H9 (cell line): Measurements from ENCODE around the gene CORO7. TPM values are rescaled to one million over a fixed set of nuclear protein-coding genes. Genes with fewer than 3 reads are reported as not detected.
A peak's percentile ranks its signal among the peaks of the same experiment; 100 is the strongest.

Source experiments
- DNase-seq: peaks from one replicate; pipeline ENCODE4 v3.0.0-alpha.2; 2017
- H2AFZ ChIP-seq: one replicate; pipeline ENCODE4 v1.6.1; 2013; ENCODE audit warnings: mild to moderate bottlenecking, low read length, control low read depth, moderate library complexity
- H2AK5ac ChIP-seq: 2 replicates; pipeline ENCODE4 v1.6.1; 2013; ENCODE audit warnings: low read length, control low read depth, mixed read lengths; ENCODE audit not compliant: insufficient read length
- H2BK120ac ChIP-seq: one replicate; pipeline ENCODE4 v1.6.1; 2013; ENCODE audit warnings: low read depth, mild to moderate bottlenecking, low read length, control low read depth, inconsistent platforms; ENCODE audit not compliant: poor library complexity, severe bottlenecking
- H2BK12ac ChIP-seq: 2 replicates; pipeline ENCODE4 v1.6.1; 2013; ENCODE audit warnings: low read length, control low read depth, mixed read lengths, low read depth; ENCODE audit not compliant: insufficient read length
- H2BK15ac ChIP-seq: 2 replicates; pipeline ENCODE4 v1.6.1; 2013; ENCODE audit warnings: low read depth, low read length, control low read depth
- H2BK20ac ChIP-seq: one replicate; pipeline ENCODE4 v1.6.1; 2013; ENCODE audit warnings: low read depth, mild to moderate bottlenecking, low read length, control low read depth, inconsistent platforms; ENCODE audit not compliant: poor library complexity, severe bottlenecking
- H2BK5ac ChIP-seq: 2 replicates; pipeline ENCODE4 v1.6.1; 2013; ENCODE audit warnings: low read length, control low read depth, mixed read lengths; ENCODE audit not compliant: insufficient read length
- H3K14ac ChIP-seq: 2 replicates; pipeline ENCODE4 v1.6.1; 2013; ENCODE audit warnings: low read length, control low read depth; ENCODE audit not compliant: insufficient read depth
- H3K18ac ChIP-seq: 2 replicates; pipeline ENCODE4 v1.6.1; 2013; ENCODE audit warnings: low read depth, mild to moderate bottlenecking, mixed read lengths, low read length, control low read depth; ENCODE audit not compliant: insufficient read length
- H3K23ac ChIP-seq: 2 replicates; pipeline ENCODE4 v1.6.1; 2013; ENCODE audit warnings: low read length, control low read depth, mixed read lengths, low read depth; ENCODE audit not compliant: insufficient read length
- H3K23me2 ChIP-seq: 2 replicates; pipeline ENCODE4 v1.6.1; 2013; ENCODE audit warnings: low read depth, mild to moderate bottlenecking, mixed read lengths, low read length, control low read depth; ENCODE audit not compliant: insufficient read length, poor library complexity, severe bottlenecking
- H3K27ac ChIP-seq: 2 replicates; pipeline ENCODE4 v1.5.1; 2013; ENCODE audit warnings: low read length, control low read depth, mixed read lengths, low read depth; ENCODE audit not compliant: insufficient read length
- H3K27me3 ChIP-seq: 2 replicates; pipeline ENCODE4 v1.6.1; 2013; ENCODE audit warnings: low read length, control low read depth, inconsistent platforms; ENCODE audit not compliant: insufficient read depth
- H3K4ac ChIP-seq: 2 replicates; pipeline ENCODE4 v1.6.1; 2013; ENCODE audit warnings: low read depth, mild to moderate bottlenecking, control low read depth, inconsistent platforms, low read length, moderate library complexity
- H3K4me1 ChIP-seq: 2 replicates; pipeline ENCODE4 v1.6.1; 2013; ENCODE audit warnings: low read length, control low read depth, inconsistent platforms; ENCODE audit not compliant: insufficient read depth
- H3K4me2 ChIP-seq: 2 replicates; pipeline ENCODE4 v1.6.1; 2013; ENCODE audit warnings: low read length, control low read depth, mixed read lengths; ENCODE audit not compliant: insufficient read length, insufficient read depth
- H3K56ac ChIP-seq: 2 replicates; pipeline ENCODE4 v1.6.1; 2013; ENCODE audit warnings: low read depth, mild to moderate bottlenecking, mixed read lengths, low read length, control low read depth; ENCODE audit not compliant: insufficient read length
- H3K79me1 ChIP-seq: 2 replicates; pipeline ENCODE4 v1.6.1; 2013; ENCODE audit warnings: low read depth, mild to moderate bottlenecking, moderate library complexity, low read length, control low read depth, inconsistent platforms; ENCODE audit not compliant: insufficient read depth, poor library complexity, severe bottlenecking
- H3K79me2 ChIP-seq: 2 replicates; pipeline ENCODE4 v1.6.1; 2013; ENCODE audit warnings: low read length, control low read depth, inconsistent platforms; ENCODE audit not compliant: insufficient read depth
- H3K9ac ChIP-seq: 2 replicates; pipeline ENCODE4 v1.6.1; 2013; ENCODE audit warnings: low read length, control low read depth, mixed read lengths; ENCODE audit not compliant: insufficient read length; ENCODE audit errors: extremely low read depth
- H3K9me3 ChIP-seq: one replicate; pipeline ENCODE4 v1.6.1; 2013; ENCODE audit warnings: low read depth, low read length, inconsistent platforms; ENCODE audit not compliant: control insufficient read depth
- H3T11ph ChIP-seq: one replicate; pipeline ENCODE4 v1.6.1; 2013; ENCODE audit warnings: mild to moderate bottlenecking, low read length, control low read depth, inconsistent platforms
- H4K20me1 ChIP-seq: one replicate; pipeline ENCODE4 v1.6.1; 2013; ENCODE audit not compliant: control insufficient read depth, insufficient read length, insufficient read depth
- H4K5ac ChIP-seq: 2 replicates; pipeline ENCODE4 v1.6.1; 2013; ENCODE audit warnings: low read depth, mild to moderate bottlenecking, mixed read lengths, low read length, control low read depth; ENCODE audit not compliant: insufficient read length
- H4K8ac ChIP-seq: replicated peaks from 2 replicates; pipeline ENCODE4 v1.6.1; 2013; ENCODE audit warnings: low read length, control low read depth, mixed read lengths, low read depth; ENCODE audit not compliant: insufficient read length
- H4K91ac ChIP-seq: 2 replicates; pipeline ENCODE4 v1.6.1; 2013; ENCODE audit warnings: low read depth, mild to moderate bottlenecking, moderate library complexity, mixed read lengths, low read length, control low read depth; ENCODE audit not compliant: insufficient read length
- H3K27ac Mint-ChIP-seq, 3 experiments: 2 replicates in 2 of 3; 3 replicates in 1 of 3; pipeline ENCODE4 v1.8.0; 2020 to 2021; ENCODE audit warnings: mixed read lengths in 3 of 3, mild to moderate bottlenecking in 1 of 3, moderate library complexity in 1 of 3
- H3K27me3 Mint-ChIP-seq: 2 replicates; pipeline ENCODE4 v1.8.0; 2021; ENCODE audit warnings: low read depth, mild to moderate bottlenecking, moderate library complexity, mixed read lengths
- H3K36me3 Mint-ChIP-seq, 3 experiments: 2 replicates in 2 of 3; 3 replicates in 1 of 3; pipeline ENCODE4 v1.8.0; 2020 to 2021; ENCODE audit warnings: low read depth in 3 of 3, mixed read lengths in 3 of 3; ENCODE audit not compliant: insufficient read depth in 1 of 3
- H3K4me1 Mint-ChIP-seq, 2 experiments: 2 replicates each; pipeline ENCODE4 v1.8.0; 2020; ENCODE audit warnings: mixed read lengths in 2 of 2
- H3K4me3 Mint-ChIP-seq, 2 experiments: 2 replicates in 1 of 2; 3 replicates in 1 of 2; pipeline ENCODE4 v1.8.0; 2020 to 2021; ENCODE audit warnings: mild to moderate bottlenecking in 2 of 2, mixed read lengths in 2 of 2, moderate library complexity in 1 of 2
- H3K9me3 Mint-ChIP-seq, 2 experiments: 2 replicates in 1 of 2; 3 replicates in 1 of 2; pipeline ENCODE4 v1.8.0; 2020; ENCODE audit warnings: mild to moderate bottlenecking in 2 of 2, mixed read lengths in 2 of 2, moderate library complexity in 1 of 2
- WGBS: extraction: QIAGEN DNeasy Blood & Tissue Kit; methylation state at CpG from one replicate; pipeline ENCODE4 v1.1.7; 2013; ENCODE audit warnings: missing lambda C conversion rate, low lambda C conversion rate, mixed read lengths; ENCODE audit not compliant: insufficient read length; ENCODE audit errors: extremely low coverage; 5-methylcytosine and 5-hydroxymethylcytosine counted together
- total RNA-seq: library from RNA; stranded (reverse); gene quantifications from 2 replicates; pipeline ENCODE4 v1.2.1, GENCODE V29; 2021
- TF ChIP-seq, protein P1 (sequence below): fragments of 200-600 bp; sonication (generic); conservative IDR thresholded peaks from 3 replicates; pipeline ENCODE4 v1.8.0; 2021; ENCODE audit warnings: antibody characterized with exemption, mild to moderate bottlenecking

Gene CORO7
- total RNA-seq, 1 experiment from 2014 or later = 38.4 TPM

DNA sequence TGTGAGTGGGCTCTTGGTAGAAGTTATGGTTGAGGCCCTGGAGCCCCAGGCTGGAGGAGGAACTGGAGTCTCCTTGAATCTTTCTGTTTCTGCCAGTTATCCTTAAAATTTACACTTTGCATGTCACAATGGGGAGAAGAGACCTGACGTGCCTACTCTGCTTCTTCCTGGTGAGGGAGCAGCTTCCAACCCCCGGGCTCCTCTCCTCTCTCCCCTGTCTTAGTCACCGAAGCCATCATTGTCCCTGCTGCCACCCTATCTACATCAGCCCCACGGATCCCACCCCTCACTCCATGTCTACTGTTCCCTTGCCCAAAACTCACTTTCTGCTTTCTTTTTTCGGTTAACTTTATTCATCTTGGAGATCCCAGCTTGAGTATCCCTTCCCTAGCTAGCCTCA, 26.9 kb upstream of the CORO7 start:
- H3K27me3 ChIP-seq = no peaks in the 10 kb centered on the region
- no peak overlapping the region for H3K27ac ChIP-seq
- no peak overlapping the region for H3K4ac ChIP-seq
- H3K79me1 ChIP-seq = no peaks in the 10 kb centered on the region
- H3K23me2 ChIP-seq = no peaks in the 10 kb centered on the region
- no peak overlapping the region for H4K5ac ChIP-seq
- no peak overlapping the region for H2AK5ac ChIP-seq
- no peak for DNase-seq
- no peak overlapping the region for H2BK15ac ChIP-seq
- H2AFZ ChIP-seq = no peak overlapping the region
- H3T11ph ChIP-seq = no peak overlapping the region
- H3K4me2 ChIP-seq = no peak overlapping the region
- H3K9ac ChIP-seq = no peak overlapping the region
- H4K8ac ChIP-seq = no peak overlapping the region
- Mint-ChIP-seq H3K27me3 (no peaks in the 10 kb centered on the region), H3K4me3 (no peak overlapping the region), H3K27ac (peak overlapping the region in 2 of 3 experiments; percentile 44 to 49; a peak in 2 of 7 replicates), H3K4me1 (no peaks in the 10 kb centered on the region), H3K9me3 (no peaks in the 10 kb centered on the region), H3K36me3 (peaks cover 54 to 87% (median 74%) of the 10 kb centered on the region in 3 experiments)
- H3K56ac ChIP-seq = no peak overlapping the region
- no peak overlapping the region for H2BK5ac ChIP-seq
- H3K4me1 ChIP-seq = no peaks in the 10 kb centered on the region
- H2BK20ac ChIP-seq = no peak overlapping the region
- no peak overlapping the region for H4K91ac ChIP-seq
- H2BK120ac ChIP-seq = no peak overlapping the region
- no peak overlapping the region for H3K14ac ChIP-seq
- H4K20me1 ChIP-seq = no peaks in the 10 kb centered on the region
- H3K79me2 ChIP-seq = 0 out of 2 replicates have a peak, but pooled peaks cover 2% of the 10 kb centered on the region
- H3K18ac ChIP-seq = no peak overlapping the region
- no CpG with 5 or more reads among the region's 5 CpGs for WGBS
- H3K9me3 ChIP-seq = no peaks in the 10 kb centered on the region
- TF ChIP-seq, protein P1, sequence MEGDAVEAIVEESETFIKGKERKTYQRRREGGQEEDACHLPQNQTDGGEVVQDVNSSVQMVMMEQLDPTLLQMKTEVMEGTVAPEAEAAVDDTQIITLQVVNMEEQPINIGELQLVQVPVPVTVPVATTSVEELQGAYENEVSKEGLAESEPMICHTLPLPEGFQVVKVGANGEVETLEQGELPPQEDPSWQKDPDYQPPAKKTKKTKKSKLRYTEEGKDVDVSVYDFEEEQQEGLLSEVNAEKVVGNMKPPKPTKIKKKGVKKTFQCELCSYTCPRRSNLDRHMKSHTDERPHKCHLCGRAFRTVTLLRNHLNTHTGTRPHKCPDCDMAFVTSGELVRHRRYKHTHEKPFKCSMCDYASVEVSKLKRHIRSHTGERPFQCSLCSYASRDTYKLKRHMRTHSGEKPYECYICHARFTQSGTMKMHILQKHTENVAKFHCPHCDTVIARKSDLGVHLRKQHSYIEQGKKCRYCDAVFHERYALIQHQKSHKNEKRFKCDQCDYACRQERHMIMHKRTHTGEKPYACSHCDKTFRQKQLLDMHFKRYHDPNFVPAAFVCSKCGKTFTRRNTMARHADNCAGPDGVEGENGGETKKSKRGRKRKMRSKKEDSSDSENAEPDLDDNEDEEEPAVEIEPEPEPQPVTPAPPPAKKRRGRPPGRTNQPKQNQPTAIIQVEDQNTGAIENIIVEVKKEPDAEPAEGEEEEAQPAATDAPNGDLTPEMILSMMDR = no peak
- H2BK12ac ChIP-seq = no peak overlapping the region
- no peak overlapping the region for H3K23ac ChIP-seq
